Skin of body (tissue), 2 donors: ENCODE data around the gene BCAR3. TPM values are rescaled to one million over a fixed set of nuclear protein-coding genes. Genes with fewer than 3 reads are reported as not detected.
"Not testable (repeated sequence)": the region's sequence is repeated elsewhere in the genome, so short reads cannot be mapped to it uniquely, and the experiment has no call there.

Experiments
- DNase-seq: peaks from one replicate; lab custom pipeline; 2025; lab: John Stamatoyannopoulos, UW
- total RNA-seq: library from RNA; depleted of rRNA; stranded (reverse); fragments of >200 nt; gene quantifications from one replicate; pipeline ENCODE4 v1.2.3, GENCODE V29; 2014

The BCAR3 gene
- total RNA-seq, 1 donor from 2014 or later = 14.2 TPM

DNA sequence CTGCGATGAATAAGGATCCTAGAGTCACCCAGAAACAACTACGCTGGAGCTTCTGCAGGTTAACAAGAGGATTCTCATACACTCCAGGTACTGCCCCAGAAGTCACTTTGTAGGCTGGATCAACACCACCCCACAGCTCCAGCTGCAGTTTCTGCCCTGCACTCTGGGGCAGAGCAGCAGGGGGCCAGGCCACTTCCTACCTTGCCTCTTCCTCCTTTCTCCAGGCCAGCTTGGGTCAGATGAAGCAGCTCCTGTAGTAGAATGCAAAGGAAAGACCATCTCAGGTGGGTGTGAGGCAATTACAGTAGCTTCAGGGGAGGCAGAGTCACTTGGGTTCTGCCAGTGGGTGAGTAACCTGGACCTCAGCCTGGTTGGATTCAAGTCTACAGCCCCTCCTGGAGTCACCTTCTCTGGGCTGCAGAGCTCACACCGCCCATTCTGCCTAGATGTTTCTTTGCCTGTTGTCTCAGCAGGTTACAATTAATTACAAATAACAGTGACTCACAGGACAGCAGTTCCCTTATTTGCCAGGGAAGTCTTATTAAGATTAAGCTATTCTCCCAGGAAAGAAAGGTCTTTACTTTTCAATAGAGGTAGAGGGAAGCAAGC lies 24.4 kb upstream of the BCAR3 start:
- DNase-seq = no peak

DNA sequence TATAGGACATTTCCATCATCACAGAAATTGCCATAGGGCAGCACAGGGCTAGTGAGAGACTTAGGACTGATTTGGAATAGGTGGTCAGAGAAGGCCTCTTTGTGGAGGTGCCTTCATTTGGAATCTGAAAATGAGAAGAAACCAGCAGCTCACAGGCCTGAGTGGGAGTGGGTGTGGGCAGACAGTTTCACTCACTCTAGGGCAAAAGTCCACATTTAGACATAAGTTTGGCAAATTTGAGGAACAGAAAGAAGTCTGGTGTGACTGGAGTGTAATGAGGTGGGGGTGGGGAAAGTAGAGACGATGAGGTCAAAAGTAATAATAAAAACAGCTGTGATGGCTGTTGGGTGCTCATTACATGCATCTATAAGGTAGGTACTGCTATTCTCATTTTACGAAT lies 22.4 kb upstream of the BCAR3 start:
- no peak for DNase-seq

DNA sequence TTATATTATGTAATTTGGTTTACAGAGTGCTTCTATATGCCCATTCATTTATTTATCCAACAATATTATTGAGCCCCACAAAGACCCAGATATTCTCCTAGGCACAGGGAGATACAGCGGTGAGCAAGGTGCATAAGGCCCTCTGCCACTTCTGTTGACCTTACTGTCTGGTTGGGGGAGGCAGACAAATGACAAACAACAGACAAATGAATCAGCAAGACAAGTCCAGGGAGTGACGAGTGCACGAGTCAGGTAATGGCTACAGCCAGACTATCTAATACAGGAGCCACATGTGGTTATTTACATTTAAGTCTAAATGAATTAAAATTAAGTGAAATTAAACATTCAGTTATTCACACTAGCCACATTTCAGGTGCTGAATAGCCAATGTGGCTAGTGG lies 22.0 kb upstream of the BCAR3 start:
- DNase-seq = no peak

DNA sequence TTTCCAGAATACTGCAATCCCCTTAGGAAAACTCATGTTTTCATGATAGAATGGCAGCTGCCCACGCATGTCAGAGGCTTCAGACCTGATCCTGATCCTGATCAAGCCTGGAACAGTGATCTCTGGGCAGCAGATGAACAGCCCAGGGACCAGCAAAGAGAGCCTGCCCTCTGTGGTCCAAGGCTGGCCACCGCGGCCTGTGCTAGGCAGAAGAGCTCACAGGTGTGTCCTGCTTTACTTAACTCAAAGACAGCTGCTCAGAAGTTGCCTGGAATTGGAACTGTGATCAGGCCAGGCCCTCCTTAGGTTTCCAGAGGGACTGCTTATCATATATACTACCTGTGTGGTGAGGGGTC lies 21.2 kb upstream of the BCAR3 start:
- no peak for DNase-seq

DNA sequence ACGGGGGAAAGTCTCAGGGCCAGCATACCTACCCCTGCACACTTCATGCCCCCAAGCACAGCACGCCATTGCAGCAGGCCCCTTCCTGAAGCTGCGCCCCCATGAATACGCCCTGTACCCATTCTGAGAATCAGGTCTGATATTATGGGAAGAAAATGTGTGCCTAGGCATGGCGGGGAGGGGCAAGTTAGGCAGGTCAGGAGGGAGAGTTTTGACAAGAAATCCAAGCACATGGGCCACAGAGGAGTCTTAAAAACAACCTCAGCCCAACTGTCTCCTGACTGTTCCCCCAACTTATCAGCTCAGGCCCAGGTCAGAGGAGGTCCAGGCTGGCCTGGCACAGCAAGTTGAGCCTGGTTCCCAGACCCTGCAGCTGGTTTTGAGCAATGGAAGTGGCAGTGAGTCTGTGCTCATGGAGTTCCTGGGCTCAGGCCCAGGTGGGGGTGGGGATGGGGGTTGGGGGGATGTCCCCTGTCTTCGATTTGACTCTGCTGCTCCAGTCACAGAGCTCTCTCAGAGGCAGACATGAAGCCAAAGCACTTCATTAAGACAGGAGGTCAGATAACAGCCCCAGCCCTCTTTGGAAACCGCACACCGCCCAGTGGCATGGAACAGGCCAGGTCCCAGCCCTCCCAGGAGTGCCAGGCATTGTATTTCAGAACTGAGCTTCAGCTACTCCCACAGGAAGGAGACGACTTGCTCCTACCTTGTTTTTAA lies 20.6 kb upstream of the BCAR3 start:
- no peak for DNase-seq

DNA sequence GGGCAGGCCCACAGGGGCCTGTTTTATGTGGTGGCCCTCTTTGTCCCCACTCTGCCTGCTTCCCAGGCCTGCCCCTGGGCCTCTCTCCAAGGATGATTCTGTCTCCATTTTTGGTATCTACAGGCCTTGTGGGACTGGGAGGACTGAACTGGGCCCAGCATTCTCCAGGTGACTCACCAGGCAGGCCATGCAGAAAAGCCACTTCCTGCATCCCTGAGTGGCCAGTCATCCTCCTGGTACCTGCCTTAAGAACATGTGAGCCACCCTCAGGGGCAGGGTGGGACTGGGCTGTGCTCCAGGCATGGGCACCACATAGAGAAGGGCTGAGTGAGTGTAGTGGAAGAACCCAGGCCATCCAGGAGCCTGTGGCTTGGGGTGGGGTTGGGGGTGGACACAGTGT lies 20.0 kb upstream of the BCAR3 start:
- DNase-seq = no peak

DNA sequence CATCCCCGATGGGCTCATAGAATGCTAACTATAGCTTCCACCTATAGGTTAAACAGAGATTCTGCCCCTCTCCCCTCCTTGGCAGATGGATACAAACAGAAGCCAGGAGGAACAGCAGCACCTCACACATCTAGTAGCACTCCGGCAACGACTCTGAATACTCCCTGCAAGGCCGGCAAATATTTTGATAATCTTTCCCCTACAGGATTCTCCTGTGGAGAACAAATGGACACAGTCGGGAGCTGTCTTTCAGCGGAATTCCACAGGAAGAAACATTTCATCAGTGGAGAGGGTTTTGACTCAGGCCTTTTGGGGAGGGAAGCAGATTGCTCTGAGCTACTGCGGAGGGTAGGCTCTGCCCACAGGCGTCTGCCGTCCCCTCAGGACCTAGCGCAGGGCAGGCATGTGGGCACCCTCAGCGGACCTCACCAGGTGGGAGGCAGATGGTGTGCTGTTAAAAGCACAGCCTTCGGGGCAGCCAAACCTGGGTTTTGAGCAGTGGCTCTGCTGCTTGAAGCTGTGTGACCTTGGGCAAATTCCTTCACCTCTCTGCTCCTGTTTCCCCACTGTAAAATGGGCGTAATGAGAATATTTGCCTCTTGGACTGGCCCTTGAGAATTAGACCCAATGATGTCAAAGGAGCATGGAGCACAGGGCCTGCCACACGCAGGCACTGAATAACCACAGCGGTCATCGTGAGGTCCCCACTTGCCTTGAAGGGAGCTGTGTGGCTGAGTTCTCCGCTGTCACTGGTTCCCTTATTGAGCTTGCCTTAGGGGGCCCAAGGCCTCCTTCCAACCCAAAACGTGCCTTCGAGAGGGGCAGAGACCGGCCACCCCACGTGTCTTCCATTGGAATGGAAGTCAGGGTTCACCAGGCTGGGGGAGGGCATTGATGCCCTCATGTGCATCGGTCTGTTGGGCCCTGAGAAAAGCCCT lies 19.2 kb upstream of the BCAR3 start:
- no peak for DNase-seq

DNA sequence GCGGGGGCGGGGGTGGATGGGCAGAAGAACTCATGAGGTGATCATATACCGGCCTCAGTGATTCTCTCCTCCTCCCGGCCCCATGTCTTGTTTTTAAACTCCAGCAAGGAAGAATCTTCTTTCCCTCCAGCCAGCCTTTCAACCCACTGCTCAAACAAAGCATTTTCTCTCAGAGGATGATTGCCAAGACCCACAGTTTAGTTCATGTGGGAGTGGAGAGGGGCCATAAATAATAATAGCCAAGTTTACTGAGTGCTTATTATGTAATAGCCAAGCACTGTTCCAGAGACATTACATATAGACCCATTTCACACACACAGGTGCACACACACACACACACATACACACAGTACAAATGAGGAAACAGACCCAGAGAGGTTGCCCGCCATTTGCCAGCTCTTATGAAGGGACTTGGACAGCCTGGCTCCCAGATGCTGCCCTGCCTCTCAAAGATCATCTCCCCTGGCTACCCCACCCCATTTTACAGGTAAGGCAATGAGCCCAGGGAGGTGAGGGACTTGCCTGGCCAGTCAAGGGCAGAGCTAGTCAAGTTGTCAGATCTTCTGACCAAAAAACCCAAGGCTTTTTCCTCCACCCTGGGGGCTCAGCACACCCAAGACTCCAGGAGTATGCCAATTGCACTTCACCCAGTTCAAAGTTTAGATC lies 18.0 kb upstream of the BCAR3 start:
- DNase-seq = no peak

DNA sequence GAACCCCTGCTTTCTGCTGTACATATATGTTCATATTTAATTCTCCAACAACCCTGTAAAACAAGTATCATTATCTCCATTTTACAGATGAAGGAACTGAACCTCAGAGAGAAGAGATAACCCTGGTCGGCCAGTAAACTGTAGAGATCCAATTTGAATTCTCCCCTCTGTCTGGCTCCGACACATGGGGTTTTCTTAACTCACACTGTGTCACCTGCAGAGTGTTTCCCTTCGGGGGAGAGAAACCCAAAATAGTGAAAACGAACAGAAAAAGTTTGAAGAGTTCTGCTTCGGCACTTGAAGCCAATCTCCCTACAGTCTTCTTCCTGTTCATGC lies 17.4 kb upstream of the BCAR3 start:
- DNase-seq = no peak

DNA sequence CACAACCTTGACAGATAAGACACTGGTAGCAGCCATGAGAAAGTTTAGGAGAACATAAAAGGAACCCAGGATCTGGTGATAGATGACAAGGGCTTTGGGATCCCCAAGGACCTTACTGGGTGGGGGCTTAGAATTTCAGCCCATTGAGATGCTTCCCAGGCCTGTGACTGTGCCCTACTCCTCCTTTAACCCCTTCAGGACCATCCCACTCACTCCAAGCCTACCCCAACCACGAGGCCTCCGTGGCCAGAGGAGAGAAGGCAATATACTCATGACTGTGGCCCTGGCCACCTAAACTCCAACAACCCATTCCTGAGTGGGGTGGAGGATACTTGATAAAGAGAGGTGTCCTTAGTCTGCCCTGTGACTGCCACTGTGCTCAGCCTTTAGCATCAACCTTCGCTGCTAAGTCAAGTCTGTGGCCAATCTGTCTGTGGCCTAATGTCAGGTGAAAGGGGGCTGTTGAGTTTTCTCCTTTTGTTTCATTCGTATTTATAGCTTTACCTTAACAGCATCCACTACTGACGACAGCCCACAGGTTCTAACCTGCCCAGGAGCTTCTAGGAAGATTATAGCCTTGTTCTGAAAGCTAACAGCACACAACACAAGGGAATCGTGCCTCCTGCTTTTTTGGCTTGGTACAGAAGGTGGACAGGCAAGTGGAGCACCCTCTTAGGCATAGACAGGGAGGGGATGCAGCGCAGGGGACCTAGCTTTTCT lies 16.9 kb upstream of the BCAR3 start:
- no peak for DNase-seq

DNA sequence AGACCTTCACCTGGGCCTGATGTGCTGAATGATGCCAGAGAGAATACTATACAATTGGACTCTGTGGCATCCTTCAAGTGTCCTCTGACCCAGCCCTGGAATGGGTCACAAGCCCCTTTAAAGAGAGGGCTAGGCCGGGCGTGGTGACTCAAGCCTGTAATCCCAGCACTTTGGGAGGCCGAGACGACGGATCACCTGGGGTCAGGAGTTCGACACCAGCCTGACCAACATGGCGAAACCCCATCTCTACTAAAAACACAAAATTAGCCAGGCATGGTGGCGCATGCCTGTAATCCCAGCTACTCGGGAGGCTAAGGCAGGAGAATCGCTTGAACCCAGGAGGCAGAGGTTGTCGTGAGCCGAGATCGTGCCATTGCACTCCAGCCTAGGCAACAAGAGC lies 15.9 kb upstream of the BCAR3 start:
- not testable (repeated sequence) for DNase-seq

DNA sequence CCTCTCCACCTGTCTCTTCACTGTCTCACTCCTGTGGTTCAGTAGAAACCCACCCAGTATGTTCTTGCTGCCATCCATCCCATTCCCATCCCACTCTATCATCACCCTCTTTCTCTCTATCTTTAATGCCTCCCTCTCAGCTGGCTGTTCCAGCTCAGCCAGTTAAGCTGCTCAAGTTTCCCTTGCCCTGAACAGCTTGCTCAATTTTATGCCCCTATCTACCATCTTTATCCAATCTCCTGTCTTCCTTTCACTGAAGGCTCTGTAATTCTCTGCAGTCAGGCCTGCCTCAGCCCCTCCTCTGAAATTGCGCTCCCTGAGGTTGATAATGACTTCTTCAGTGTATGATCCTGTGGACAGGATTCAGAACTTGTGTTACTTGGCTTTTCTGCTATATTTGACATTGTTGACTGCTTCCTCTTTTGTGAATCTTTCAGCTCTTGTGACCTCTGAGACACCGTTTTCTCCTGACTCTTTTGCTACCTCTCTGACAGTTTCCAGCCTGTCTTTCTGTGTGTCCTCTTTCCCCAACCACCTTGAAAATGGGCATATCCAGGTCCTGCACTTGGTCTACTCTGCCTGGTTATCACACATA lies 13.9 kb upstream of the BCAR3 start:
- DNase-seq = no peak

DNA sequence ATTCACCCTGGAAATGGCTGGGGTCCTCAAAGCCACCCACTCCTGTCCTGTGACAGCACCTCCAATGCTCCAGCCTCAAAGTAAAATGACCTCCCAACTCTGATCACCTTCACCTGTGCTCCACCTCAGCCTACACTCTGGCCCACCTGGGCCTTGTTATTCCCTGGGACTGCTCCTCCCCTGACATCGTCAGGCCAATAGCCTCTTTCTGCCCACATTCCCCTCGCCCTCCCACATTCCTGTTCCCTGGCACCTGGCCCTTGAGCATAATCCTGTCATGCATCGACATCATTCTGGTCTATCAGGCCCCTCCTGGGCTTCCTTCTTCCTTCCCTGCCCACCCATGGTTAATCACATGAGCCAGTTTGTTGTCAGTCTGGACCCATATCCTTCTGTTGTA lies 13.2 kb upstream of the BCAR3 start:
- DNase-seq = no peak

DNA sequence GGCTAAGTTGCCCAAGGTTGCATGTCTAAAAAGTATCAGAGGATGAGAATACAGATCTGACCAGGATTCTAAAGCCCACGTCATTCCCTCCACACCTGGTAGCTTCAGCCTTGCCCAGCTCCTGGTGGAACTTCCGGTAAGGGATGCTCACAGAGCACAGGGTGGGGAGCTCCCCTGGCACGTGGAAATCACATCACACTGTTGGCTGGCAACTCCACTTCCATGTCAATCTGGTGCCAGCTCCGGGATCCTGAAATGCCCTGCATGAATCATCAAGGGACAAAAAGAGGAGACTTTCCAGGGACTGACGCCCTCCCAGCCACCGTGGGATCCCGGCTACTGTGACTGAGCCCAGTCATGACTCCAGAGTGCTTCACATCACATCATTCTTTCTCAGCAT lies 12.4 kb upstream of the BCAR3 start:
- no peak for DNase-seq

DNA sequence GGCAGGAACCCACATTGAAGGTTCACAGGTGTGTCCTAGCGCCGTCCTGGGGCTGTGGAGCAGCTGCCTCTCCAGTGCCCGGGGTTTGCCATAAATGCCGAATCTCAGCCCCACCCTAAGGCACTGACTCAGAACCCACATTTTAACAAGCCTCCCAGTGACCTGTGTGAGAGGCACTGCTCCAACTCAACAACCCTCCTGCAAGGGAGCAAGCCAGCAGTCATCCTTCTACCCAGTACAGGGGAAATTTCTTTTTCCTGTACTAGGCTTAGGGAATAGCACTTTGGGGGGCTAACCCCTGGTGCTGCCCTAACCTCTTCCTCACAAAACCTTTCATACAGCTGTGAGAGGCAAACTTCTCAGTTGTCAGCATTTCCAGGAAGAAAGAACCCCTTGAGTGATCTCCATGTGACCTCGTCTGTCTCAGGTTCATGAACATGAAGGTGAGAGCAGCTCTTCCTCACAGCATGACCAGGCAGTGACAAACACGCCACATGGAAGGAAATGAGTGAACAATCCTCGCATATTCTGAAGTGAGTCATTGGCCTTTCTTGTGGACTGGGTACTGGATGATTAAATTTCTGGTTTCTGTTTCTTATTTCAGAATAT lies 11.4 kb upstream of the BCAR3 start:
- no peak for DNase-seq

DNA sequence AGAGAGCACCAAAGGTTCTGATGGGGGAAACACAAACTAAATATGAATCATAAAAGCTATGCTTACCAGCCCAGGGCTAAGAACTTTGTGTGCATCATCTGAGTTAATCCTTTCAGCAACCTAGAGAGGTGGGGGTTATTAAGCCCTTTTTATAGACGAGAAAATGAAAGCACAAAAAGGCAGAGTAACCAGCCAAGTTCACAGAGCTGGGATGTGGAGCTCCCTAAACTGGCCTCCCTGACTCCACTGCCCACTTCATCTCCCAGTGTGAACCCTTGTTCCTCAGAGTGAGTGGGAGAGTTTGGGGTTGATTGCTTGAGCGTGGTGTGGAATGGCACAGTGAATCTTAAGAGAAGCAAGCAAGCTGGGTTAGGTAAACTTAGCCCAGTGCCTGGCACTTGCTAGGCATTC lies 10.8 kb upstream of the BCAR3 start:
- no peak for DNase-seq

DNA sequence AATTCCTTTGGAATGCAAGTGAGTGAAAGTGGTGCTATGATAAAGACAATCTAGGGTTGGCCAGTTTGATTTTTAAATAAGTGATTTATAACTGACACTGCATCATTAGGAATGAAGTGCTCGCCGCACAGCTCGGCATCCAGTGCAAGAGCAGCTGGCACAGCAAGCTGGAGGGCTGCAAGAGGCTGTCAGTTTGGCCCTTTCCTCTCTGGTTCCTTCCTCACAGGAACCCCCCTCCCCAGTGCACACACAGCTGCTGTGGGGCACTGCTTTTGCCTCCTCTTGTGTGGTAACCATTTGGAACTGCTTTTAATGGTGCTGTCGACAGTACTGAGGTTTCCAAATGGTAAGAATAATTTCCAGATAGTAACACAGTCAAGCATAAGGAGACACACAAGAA lies 10.4 kb upstream of the BCAR3 start:
- DNase-seq = no peak

DNA sequence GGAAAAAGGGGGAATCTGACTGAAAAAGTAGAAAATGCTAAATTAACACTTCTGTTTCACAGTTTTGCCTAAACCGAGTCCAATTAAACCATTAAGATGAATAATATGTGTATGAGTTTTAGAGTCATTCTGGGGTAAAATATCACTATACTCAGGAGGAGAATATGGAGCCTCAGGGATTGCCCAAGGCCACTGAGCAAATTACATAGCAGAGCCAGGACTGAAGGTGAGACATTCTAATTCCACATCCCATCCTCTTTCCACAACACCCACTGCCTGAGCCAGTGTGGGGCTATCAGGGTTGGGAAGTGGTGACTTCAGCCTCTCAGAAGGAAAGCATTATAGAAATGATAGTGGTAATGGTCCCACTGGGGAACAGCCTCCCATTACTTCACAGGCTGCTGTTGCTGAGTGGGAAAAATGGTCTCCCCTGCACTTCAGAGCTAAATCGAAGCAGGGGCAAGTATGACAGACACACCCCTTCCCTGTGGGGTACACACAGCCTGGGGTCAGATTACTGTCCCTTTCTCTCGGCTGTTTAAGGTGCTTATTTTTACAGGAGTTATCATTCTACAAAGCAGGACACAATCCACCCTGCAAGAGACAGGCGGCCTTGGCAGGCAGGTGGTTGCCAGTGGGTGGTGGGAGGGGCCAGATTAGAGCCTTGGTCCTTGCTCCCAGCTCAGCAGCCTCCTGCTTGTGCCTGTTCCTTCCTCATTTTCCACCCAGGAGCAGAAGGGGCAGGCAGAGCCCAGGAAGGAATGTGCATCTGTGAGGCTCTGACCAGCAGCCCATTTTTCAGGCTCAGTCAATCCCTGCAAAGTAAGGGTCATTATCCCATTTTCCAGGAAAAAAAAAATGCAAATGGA lies 9.5 kb upstream of the BCAR3 start:
- DNase-seq = no peak

DNA sequence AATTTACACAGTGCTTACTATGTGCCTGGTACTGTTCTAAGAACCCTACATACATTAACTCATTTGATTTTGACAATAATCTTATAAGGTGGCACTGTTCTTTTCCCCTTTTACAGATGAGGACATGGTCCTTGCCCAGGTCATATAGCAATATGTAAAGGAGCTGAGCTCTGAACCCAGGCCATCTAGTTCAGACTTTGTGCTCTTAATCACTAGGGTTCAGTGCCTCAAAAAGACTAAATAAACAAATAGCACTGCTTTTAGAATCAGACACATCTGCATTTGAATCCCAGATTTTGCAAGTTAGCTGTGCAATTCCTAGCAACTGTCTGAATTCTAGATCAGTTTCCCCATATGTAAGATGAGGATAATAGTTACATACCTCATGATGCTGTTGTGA lies 8.7 kb upstream of the BCAR3 start:
- DNase-seq = no peak
